Sigmoid colon (tissue), 7 donors: ENCODE measurements around the gene TNPO2. TPM values are rescaled to one million over a fixed set of nuclear protein-coding genes. Genes with fewer than 3 reads are reported as not detected.
A peak's percentile ranks its signal among the peaks of the same experiment; 100 is the strongest.

ENCODE experiments used
- DNase-seq: peaks from one replicate; pipeline ENCODE4 v3.0.0-alpha.2; 2019
- H3K27ac ChIP-seq, 4 donors: fragments of 200-600 bp; sonication (generic); one replicate each; pipeline ENCODE4 v1.5.1; 2016 to 2019; ENCODE audit warnings: mild to moderate bottlenecking in 1 of 4
- H3K27me3 ChIP-seq, 3 donors: fragments of 200-600 bp; sonication (generic); one replicate each; pipeline ENCODE4 v1.5.1; 2019; ENCODE audit warnings: mild to moderate bottlenecking in 1 of 3
- H3K36me3 ChIP-seq, 4 donors: fragments of 200-600 bp; sonication (generic); one replicate each; pipeline ENCODE4 v1.5.1; 2016 to 2019
- H3K4me1 ChIP-seq, 4 donors: fragments of 200-600 bp; sonication (generic); one replicate each; pipeline ENCODE4 v1.5.1; 2017 to 2019
- H3K4me3 ChIP-seq, 4 donors: fragments of 200-600 bp; sonication (generic); one replicate each; pipeline ENCODE4 v1.5.1; 2017 to 2019; ENCODE audit warnings: mild to moderate bottlenecking in 2 of 4, moderate library complexity in 1 of 4
- H3K9me3 ChIP-seq, 4 donors: fragments of 200-600 bp in 3 of 4; sonication (generic) in 3 of 4; one replicate each; pipeline versions ENCODE4 v1.5.1 to v1.6.1; 2013 to 2019
- CTCF ChIP-seq, 4 experiments: fragments of 450-650 bp in 3 of 4; fragments of 200-600 bp in 1 of 4; IDR thresholded peaks; one replicate each; pipeline ENCODE4 v1.5.1; 2016 to 2019; ENCODE audit warnings: antibody characterized with exemption in 4 of 4, mild to moderate bottlenecking in 3 of 4, moderate library complexity in 2 of 4
- EP300 ChIP-seq, 4 donors: sonication (generic); formaldehyde crosslinking; IDR thresholded peaks; one replicate each; pipeline ENCODE4 v1.6.1; 2017; ENCODE audit warnings: antibody characterized with exemption in 4 of 4
- POLR2A ChIP-seq, 2 donors: fragments of 450-650 bp; IDR thresholded peaks; one replicate each; pipeline ENCODE4 v1.6.1; 2016; ENCODE audit warnings: antibody characterized with exemption in 2 of 2, mild to moderate bottlenecking in 2 of 2, moderate library complexity in 2 of 2
- POLR2AphosphoS5 ChIP-seq, 4 donors: sonication (generic); formaldehyde crosslinking; IDR thresholded peaks; one replicate each; pipeline ENCODE4 v1.6.1; 2017; ENCODE audit warnings: antibody characterized with exemption in 4 of 4
- WGBS, 2 donors: extraction: QIAGEN DNeasy Blood & Tissue Kit; methylation state at CpG; one replicate each; pipeline ENCODE4 v1.1.7; 2013; 5-methylcytosine and 5-hydroxymethylcytosine counted together
- intact Hi-C: fragments of 100-400 bp; cut with DNase I; formaldehyde crosslinking; loops from one replicate; pipeline ENCODE4 v1.15.1; 2023
- polyA plus RNA-seq, 3 donors: library from polyadenylated mRNA; stranded (reverse); fragments of 200-250 nt; gene quantifications; one replicate each; pipeline ENCODE4 v1.2.3, GENCODE V29; 2013
- total RNA-seq, 4 donors: library from RNA; depleted of rRNA; stranded (reverse); fragments of >200 nt; gene quantifications; one replicate each; pipeline ENCODE4 v1.1.0, GENCODE V29; 2016
- donor health status: healthy with polysubstance abuse.
- donor health status: Bipolar disorder and iron deficiency.
- donor health status: healthy.

TNPO2 gene
- total RNA-seq = 10 to 100 TPM; 54.2 to 92.2 (median 60.5) TPM
- polyA plus RNA-seq = 10 to 100 TPM in 2 of 3 donors, 1 to 10 TPM in 1; 9.5 to 47.2 (median 12.0) TPM

GRCh38 chr19:12723641-12724426 lies at the start of gene TNPO2:
Gene TNPO2 (minus strand): TSS chr19:12723932. CDS start chr19:12720977, 2,955 bp downstream.
- TF ChIP-seq EP300 (IDR thresholded peaks at IDR 0.05) (no peak), POLR2AphosphoS5 (IDR thresholded peaks at IDR 0.05) (peak in 1 of 4 donors; percentile 9)
- no peaks in the 10 kb centered on the region for H3K27me3 ChIP-seq
- peaks cover 0 to 49% (median 43%) of the 10 kb centered on the region in 4 donors for H3K4me1 ChIP-seq
- DNase-seq = peak; percentile 77
- 4% methylated on average over 28 of the region's 28 CpGs for WGBS, 2 donors
- H3K27ac ChIP-seq = peak within 1 kb of the TSS; percentile 93 to 98 (median 95)
- intact Hi-C loops = loop anchor here (2.0 kb wide), 1 partner anchor 43 kb away; the partner anchor contains the start of gene DHPS
- H3K9me3 ChIP-seq = no peaks in the 10 kb centered on the region
- peak within 1 kb of the TSS; percentile 54 to 98 (median 77) for H3K4me3 ChIP-seq
- H3K36me3 ChIP-seq = peaks cover 0 to 18% (median 3%) of the 10 kb centered on the region in 4 donors

- no peak overlapping the region for H3K27ac ChIP-seq
- no peaks in the 10 kb centered on the region for H3K27me3 ChIP-seq
- 85 to 88% methylated on average over 4 of the region's 4 CpGs for WGBS, 2 donors
- peaks cover 0 to 17% (median 12%) of the 10 kb centered on the region in 4 donors for H3K4me1 ChIP-seq
- no peaks in the 10 kb centered on the region for H3K9me3 ChIP-seq
- intact Hi-C loops = no loop called here
- TF ChIP-seq POLR2A (IDR thresholded peaks at IDR 0.05) = no peak
- TF ChIP-seq EP300 (IDR thresholded peaks at IDR 0.05) = no peak
- no peak for TF ChIP-seq CTCF (IDR thresholded peaks at IDR 0.05)
- TF ChIP-seq POLR2AphosphoS5 (IDR thresholded peaks at IDR 0.05) = no peak
- peaks cover 0 to 9% (median 0%) of the 10 kb centered on the region in 4 donors for H3K36me3 ChIP-seq
- no peak overlapping the region for H3K4me3 ChIP-seq
- DNase-seq = no peak
Observed at GRCh38 chr19:12772323-12772722, 48.6 kb upstream of the TNPO2 start.

GRCh38 chr19:12770922-12771321 lies 47.2 kb upstream of the TNPO2 start:
- Histone ChIP-seq H3K4me1 (peaks cover 0 to 21% (median 7%) of the 10 kb centered on the region in 4 donors), H3K9me3 (no peaks in the 10 kb centered on the region), H3K27ac (no peak overlapping the region), H3K36me3 (peaks cover 0 to 9% (median 0%) of the 10 kb centered on the region in 4 donors), H3K4me3 (no peak overlapping the region), H3K27me3 (no peaks in the 10 kb centered on the region)
- intact Hi-C loops = no loop called here
- no peak for TF ChIP-seq POLR2AphosphoS5 (IDR thresholded peaks at IDR 0.05)
- no peak for TF ChIP-seq CTCF (IDR thresholded peaks at IDR 0.05)
- TF ChIP-seq POLR2A (IDR thresholded peaks at IDR 0.05) = no peak
- no peak for TF ChIP-seq EP300 (IDR thresholded peaks at IDR 0.05)
- WGBS, 2 donors = 97% methylated on average over 13 of the region's 13 CpGs
- DNase-seq = no peak

GRCh38 chr19:12769689-12770088 lies 46.0 kb upstream of the TNPO2 start:
- Histone ChIP-seq H3K36me3 (peaks cover 0 to 14% (median under 1%) of the 10 kb centered on the region in 4 donors), H3K4me1 (peaks cover 0 to 19% (median 1%) of the 10 kb centered on the region in 4 donors), H3K4me3 (no peak overlapping the region), H3K9me3 (no peaks in the 10 kb centered on the region), H3K27ac (no peak overlapping the region), H3K27me3 (no peaks in the 10 kb centered on the region)
- DNase-seq = no peak
- intact Hi-C loops = loop anchor here (5.0 kb wide), 1 partner anchor 33 kb away; the partner anchor contains the start of genes PRDX2 and THSD8
- WGBS, 2 donors = 30 to 52% methylated on average over 37 of the region's 37 CpGs
- no peak for TF ChIP-seq CTCF (IDR thresholded peaks at IDR 0.05)
- TF ChIP-seq POLR2AphosphoS5 (IDR thresholded peaks at IDR 0.05) = no peak

GRCh38 chr19:12767666-12768065 lies 43.9 kb upstream of the TNPO2 start:
- WGBS, 2 donors = 96 to 97% methylated on average over 15 of the region's 15 CpGs
- no peak overlapping the region for H3K27ac ChIP-seq
- H3K4me3 ChIP-seq = no peak overlapping the region
- intact Hi-C loops = loop anchor here (5.0 kb wide), 1 partner anchor 35 kb away; the partner anchor contains the start of genes PRDX2 and THSD8
- no peak for TF ChIP-seq POLR2A (IDR thresholded peaks at IDR 0.05)
- no peak for TF ChIP-seq EP300 (IDR thresholded peaks at IDR 0.05)
- TF ChIP-seq POLR2AphosphoS5 (IDR thresholded peaks at IDR 0.05) = no peak
- no peak for TF ChIP-seq CTCF (IDR thresholded peaks at IDR 0.05)
- no peak for DNase-seq
- no peaks in the 10 kb centered on the region for H3K9me3 ChIP-seq
- H3K27me3 ChIP-seq = no peaks in the 10 kb centered on the region
- H3K4me1 ChIP-seq = peaks cover 0 to 10% (median 0%) of the 10 kb centered on the region in 4 donors
- H3K36me3 ChIP-seq = peaks cover 0 to 28% (median 2%) of the 10 kb centered on the region in 4 donors
